Skeletal muscle satellite cell (primary cell): ENCODE results near the gene LIF.
"Not testable (repeated sequence)": the region's sequence is repeated elsewhere in the genome, so short reads cannot be mapped to it uniquely, and the experiment has no call there.

Source experiments
- H3K27me3 ChIP-seq: 2 replicates; pipeline ENCODE4 v1.7.0; 2013; ENCODE audit warnings: low read length; ENCODE audit not compliant: control insufficient read depth, insufficient read depth
- H3K36me3 ChIP-seq: 2 replicates; pipeline ENCODE4 v1.7.0; 2013; ENCODE audit warnings: mild to moderate bottlenecking, control low read depth, low read length; ENCODE audit not compliant: insufficient read depth
- H3K4me1 ChIP-seq: 2 replicates; pipeline ENCODE4 v1.7.0; 2013; ENCODE audit warnings: low read length; ENCODE audit not compliant: control insufficient read depth, insufficient read depth
- H3K4me2 ChIP-seq: 2 replicates; pipeline ENCODE4 v1.7.0; 2013; ENCODE audit warnings: mild to moderate bottlenecking, low read length
- H3K4me3 ChIP-seq: 2 replicates; pipeline ENCODE4 v1.7.0; 2013; ENCODE audit warnings: low read length
- H3K9ac ChIP-seq: 2 replicates; pipeline ENCODE4 v1.7.0; 2013; ENCODE audit warnings: mild to moderate bottlenecking, low read depth, low read length, moderate library complexity
- H3K9me3 ChIP-seq: replicated peaks from 2 replicates; pipeline ENCODE4 v1.7.0; 2013; ENCODE audit warnings: mild to moderate bottlenecking, control low read depth, low read length

Gene LIF

GRCh38 chr22:30209642-30210041 lies 36.9 kb downstream of the LIF start:
- Histone ChIP-seq H3K4me2 (no peak overlapping the region), H3K4me3 (no peak overlapping the region), H3K27me3 (no peaks in the 10 kb centered on the region), H3K9me3 (no peaks in the 10 kb centered on the region), H3K36me3 (no peaks in the 10 kb centered on the region), H3K4me1 (peaks cover 86% of the 10 kb centered on the region), H3K9ac (peak overlapping the region; percentile 81)

GRCh38 chr22:30208631-30209603 lies 37.6 kb downstream of the LIF start:
- Histone ChIP-seq H3K9me3 (no peaks in the 10 kb centered on the region), H3K4me1 (peaks cover 93% of the 10 kb centered on the region), H3K9ac (peak overlapping the region; percentile 81), H3K4me3 (no peak overlapping the region), H3K27me3 (no peaks in the 10 kb centered on the region), H3K36me3 (no peaks in the 10 kb centered on the region), H3K4me2 (no peak overlapping the region)

GRCh38 chr22:30206944-30207343 lies 39.6 kb downstream of the LIF start:
- Histone ChIP-seq H3K4me3 (no peak overlapping the region), H3K4me2 (peak overlapping the region; percentile 67), H3K9ac (peak overlapping the region; percentile 87), H3K27me3 (no peaks in the 10 kb centered on the region), H3K4me1 (peaks cover 89% of the 10 kb centered on the region), H3K9me3 (no peaks in the 10 kb centered on the region), H3K36me3 (no peaks in the 10 kb centered on the region)

DNA sequence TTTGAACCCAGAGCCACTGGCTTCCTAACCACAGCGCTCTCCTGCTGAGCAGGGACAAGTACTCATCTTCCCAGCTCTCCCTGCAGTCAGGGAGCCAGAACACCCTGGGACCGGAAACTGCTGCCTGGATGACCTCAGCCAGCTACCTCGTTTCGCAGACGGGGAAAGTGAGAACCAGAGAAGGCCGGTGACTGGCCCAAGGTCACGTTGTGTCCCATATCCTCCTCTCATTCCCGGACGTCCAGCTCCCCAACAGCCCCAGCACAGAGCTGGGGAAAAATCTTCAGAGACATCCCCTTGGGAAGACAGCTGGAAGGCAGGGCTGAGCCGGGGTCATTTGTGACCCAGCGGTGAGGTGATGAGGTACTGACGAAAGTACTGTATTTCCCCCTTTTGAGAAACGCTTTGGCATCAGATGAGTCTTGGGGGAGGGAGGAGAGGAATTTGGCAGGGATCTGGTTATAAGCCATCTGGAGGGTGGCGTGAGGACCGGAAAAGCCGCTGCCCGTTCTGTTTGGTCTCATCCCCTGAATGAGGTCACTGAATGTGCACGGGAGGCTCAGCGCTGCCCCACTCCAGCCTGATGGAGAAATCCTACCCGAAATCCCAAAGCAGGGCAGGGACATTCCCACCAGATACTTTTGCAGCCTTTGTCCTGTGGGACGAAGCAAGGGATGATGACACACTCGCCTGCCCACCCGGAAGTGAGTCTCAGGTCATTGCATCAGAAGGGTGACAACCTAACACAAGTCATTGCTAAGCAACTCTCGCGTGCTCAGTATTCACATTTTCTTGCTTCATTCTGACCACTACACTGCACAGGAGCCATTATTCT lies 41.1 kb downstream of the LIF start:
- Histone ChIP-seq H3K4me1 (peaks cover 82% of the 10 kb centered on the region), H3K9me3 (no peaks in the 10 kb centered on the region), H3K4me2 (peak overlapping the region; percentile 67), H3K4me3 (peak overlapping the region; percentile 39), H3K9ac (peak overlapping the region; percentile 87), H3K36me3 (no peaks in the 10 kb centered on the region), H3K27me3 (no peaks in the 10 kb centered on the region)

DNA sequence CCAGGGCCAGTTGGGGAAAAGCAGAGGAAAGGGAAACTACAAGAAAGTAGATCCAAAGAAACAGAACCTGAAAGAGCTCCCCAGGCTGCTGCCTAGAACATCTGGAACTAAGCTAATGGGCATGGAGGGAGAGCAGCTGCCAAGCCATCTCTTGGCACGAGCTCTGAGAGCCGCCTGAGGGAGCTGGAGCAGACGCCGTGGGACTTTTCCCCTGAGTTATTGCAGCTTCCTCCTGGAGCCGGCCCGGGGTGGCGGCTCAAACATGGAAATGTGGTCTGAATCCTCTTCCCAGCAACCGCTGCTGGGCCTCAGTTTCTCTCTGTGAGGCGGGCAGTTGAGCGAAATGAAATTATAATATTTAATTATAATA lies 41.8 kb downstream of the LIF start:
- H3K4me1 ChIP-seq, result peaks cover 75% of the 10 kb centered on the region
- H3K36me3 ChIP-seq, result no peaks in the 10 kb centered on the region
- peak overlapping the region; percentile 67 for H3K4me2 ChIP-seq
- H3K9ac ChIP-seq, result peak overlapping the region; percentile 87
- no peaks in the 10 kb centered on the region for H3K27me3 ChIP-seq
- no peaks in the 10 kb centered on the region for H3K9me3 ChIP-seq
- no peak overlapping the region for H3K4me3 ChIP-seq

- Histone ChIP-seq H3K9ac (peak overlapping the region; percentile 87), H3K4me1 (peaks cover 69% of the 10 kb centered on the region), H3K9me3 (no peaks in the 10 kb centered on the region)
Observed at GRCh38 chr22:30204015-30204741, 42.4 kb downstream of the LIF start.

DNA sequence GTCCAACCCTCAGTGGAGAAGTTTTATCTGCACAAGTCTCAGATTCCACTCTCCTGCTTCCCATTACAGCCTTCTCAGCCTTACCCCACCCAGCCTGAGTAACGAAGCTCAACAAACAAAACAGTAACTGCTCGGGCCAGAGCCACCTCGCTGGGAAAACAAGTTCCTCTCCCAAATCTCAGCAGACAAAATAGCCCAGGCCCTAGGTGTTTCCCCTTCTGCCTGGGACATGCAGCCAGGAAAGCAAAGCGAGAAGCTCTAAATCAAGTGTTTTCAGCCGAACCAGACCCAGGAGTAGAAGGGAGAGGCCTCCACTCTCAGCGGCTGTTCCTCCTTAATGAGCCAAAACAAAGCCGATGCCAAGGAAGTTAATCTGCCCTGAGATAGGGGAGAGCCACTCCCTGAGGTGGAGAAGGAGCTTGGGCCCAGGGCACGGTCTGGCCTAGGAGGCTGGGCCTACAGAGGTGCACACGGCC lies 44.0 kb downstream of the LIF start:
- Histone ChIP-seq H3K4me3 (no peak overlapping the region), H3K4me2 (peak overlapping the region; percentile 22), H3K36me3 (no peaks in the 10 kb centered on the region), H3K27me3 (no peaks in the 10 kb centered on the region), H3K9ac (peak overlapping the region; percentile 81), H3K4me1 (peaks cover 59% of the 10 kb centered on the region), H3K9me3 (no peaks in the 10 kb centered on the region)

More at GRCh38 chr22:30204015-30204741, 42.4 kb downstream of the LIF start:
- no peaks in the 10 kb centered on the region for H3K27me3 ChIP-seq
- no peak overlapping the region for H3K4me3 ChIP-seq
- peak overlapping the region; percentile 67 for H3K4me2 ChIP-seq
- H3K36me3 ChIP-seq, result no peaks in the 10 kb centered on the region

DNA sequence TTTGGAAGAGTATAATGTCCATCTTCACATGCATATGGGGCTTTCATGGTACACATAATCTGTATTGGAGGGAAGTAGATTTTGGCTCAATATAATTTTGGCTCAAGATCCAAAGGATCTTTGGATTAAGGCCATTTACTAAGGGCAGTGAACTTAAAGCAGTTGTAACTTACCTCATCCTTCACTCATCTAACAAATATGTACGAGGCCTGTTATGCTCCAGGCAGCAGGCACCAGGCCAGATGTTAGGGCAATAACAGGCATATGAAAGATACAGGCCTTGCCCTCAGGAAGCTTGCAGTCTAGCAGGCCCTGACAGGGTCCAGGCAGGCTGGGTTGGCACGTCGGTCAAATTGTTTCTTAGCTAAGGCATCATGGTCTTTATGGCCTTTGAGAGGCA lies 44.6 kb downstream of the LIF start:
- peak overlapping the region; percentile 81 for H3K9ac ChIP-seq
- H3K27me3 ChIP-seq, result no peaks in the 10 kb centered on the region
- no peak overlapping the region for H3K4me3 ChIP-seq
- no peak overlapping the region for H3K4me2 ChIP-seq
- peaks cover 59% of the 10 kb centered on the region for H3K4me1 ChIP-seq
- H3K9me3 ChIP-seq, result no peaks in the 10 kb centered on the region
- H3K36me3 ChIP-seq, result no peaks in the 10 kb centered on the region

DNA sequence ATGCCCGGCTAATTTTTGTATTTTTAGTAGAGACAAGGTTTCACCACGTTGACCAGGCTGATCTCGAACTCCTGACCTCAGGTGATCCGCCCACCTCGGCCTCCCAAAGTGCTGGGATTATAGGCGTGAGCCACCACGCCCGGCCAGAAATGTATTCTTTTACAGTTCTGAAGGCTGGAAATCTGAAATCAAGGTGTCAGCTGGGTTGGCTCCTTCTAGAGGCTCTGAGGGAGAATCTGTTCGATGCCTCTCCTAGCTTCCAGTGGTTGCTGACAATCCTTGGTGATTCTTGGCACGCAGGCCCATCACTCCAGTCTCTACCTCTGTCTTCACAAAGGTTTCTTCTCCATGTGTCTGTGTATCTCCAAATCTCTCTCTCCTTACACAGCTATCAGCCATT lies 45.7 kb downstream of the LIF start:
- H3K27me3 ChIP-seq, H3K36me3 ChIP-seq, H3K9ac ChIP-seq, H3K9me3 ChIP-seq, H3K4me2 ChIP-seq, H3K4me3 ChIP-seq: not testable (repeated sequence)
- peaks cover 57% of the 10 kb centered on the region for H3K4me1 ChIP-seq

DNA sequence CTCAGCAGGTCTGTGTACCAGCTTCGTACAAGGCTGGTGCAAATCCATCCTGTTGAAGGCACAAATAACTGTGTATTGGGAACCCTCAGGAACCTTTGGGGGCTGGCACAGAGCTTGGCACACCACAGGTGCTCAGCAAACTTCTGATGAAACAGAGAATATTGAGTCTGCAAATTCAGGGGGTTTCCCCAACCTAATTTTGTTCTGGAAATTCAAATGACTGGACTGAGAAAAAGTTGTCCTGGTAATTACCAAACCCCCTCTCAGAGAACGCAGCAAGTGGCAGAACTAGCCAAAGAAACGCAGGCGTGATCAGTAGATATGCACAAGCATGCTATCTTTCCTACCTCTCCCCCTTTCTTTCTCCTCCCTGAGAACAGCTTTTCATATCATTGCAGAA lies 47.6 kb downstream of the LIF start:
- Histone ChIP-seq H3K27me3 (no peaks in the 10 kb centered on the region), H3K9ac (peak overlapping the region; percentile 24), H3K4me3 (no peak overlapping the region), H3K9me3 (no peaks in the 10 kb centered on the region), H3K4me2 (no peak overlapping the region), H3K4me1 (peaks cover 55% of the 10 kb centered on the region), H3K36me3 (no peaks in the 10 kb centered on the region)
